T-helper 1 cell treated with Interleukin-12 subunit alpha and Interleukin-12 subunit beta and Interleukin-4 antibody, amounts not matched to agents 30 μg/mL and 1 μg/mL, for 36 hours (primary cell): ENCODE measurements around the gene RASGRF1.

Experiments
- H3K27ac Mint-ChIP-seq: one replicate; pipeline ENCODE4 v1.8.0; 2021; ENCODE audit warnings: mild to moderate bottlenecking, mixed read lengths
- H3K27me3 Mint-ChIP-seq: one replicate; pipeline ENCODE4 v1.8.0; 2021; ENCODE audit warnings: low read depth, mixed read lengths
- H3K36me3 Mint-ChIP-seq: one replicate; pipeline ENCODE4 v1.8.0; 2021; ENCODE audit warnings: low read depth, mixed read lengths
- H3K4me1 Mint-ChIP-seq: one replicate; pipeline ENCODE4 v1.8.0; 2021; ENCODE audit warnings: low read depth, mixed read lengths
- H3K4me3 Mint-ChIP-seq: one replicate; pipeline ENCODE4 v1.8.0; 2021; ENCODE audit warnings: mild to moderate bottlenecking, moderate library complexity, mixed read lengths
- H3K9me3 Mint-ChIP-seq: one replicate; pipeline ENCODE4 v1.8.0; 2021; ENCODE audit warnings: mixed read lengths

The RASGRF1 gene

GRCh38 chr15:79090487-79091203 lies at the start of gene RASGRF1:
Gene RASGRF1 (minus strand): TSS chr15:79090780. CDS start chr15:79090498, 282 bp downstream.
- Mint-ChIP-seq H3K9me3 (no peaks in the 10 kb centered on the region), H3K4me1 (no peaks in the 10 kb centered on the region), H3K27ac (no peak within 1 kb of the TSS), H3K36me3 (no peaks in the 10 kb centered on the region), H3K27me3 (peaks cover 58% of the 10 kb centered on the region), H3K4me3 (no peak within 1 kb of the TSS)

GRCh38 chr15:79136434-79137046 lies 46.0 kb upstream of the RASGRF1 start:
- no peak overlapping the region for H3K4me3 Mint-ChIP-seq
- peaks cover 14% of the 10 kb centered on the region for H3K27me3 Mint-ChIP-seq

GRCh38 chr15:79133309-79133708 lies 42.7 kb upstream of the RASGRF1 start:
- Mint-ChIP-seq H3K4me3 (no peak overlapping the region), H3K27me3 (peaks cover 6% of the 10 kb centered on the region), H3K36me3 (no peaks in the 10 kb centered on the region), H3K4me1 (no peaks in the 10 kb centered on the region), H3K9me3 (no peaks in the 10 kb centered on the region), H3K27ac (no peak overlapping the region)

More at GRCh38 chr15:79136434-79137046, 46.0 kb upstream of the RASGRF1 start:
- Mint-ChIP-seq H3K9me3 (no peaks in the 10 kb centered on the region), H3K4me1 (no peaks in the 10 kb centered on the region), H3K36me3 (no peaks in the 10 kb centered on the region), H3K27ac (no peak overlapping the region)

GRCh38 chr15:79132770-79133169 lies 42.2 kb upstream of the RASGRF1 start:
- H3K27me3 Mint-ChIP-seq = peaks cover 4% of the 10 kb centered on the region
- H3K4me1 Mint-ChIP-seq = no peaks in the 10 kb centered on the region
- no peak overlapping the region for H3K4me3 Mint-ChIP-seq
- no peaks in the 10 kb centered on the region for H3K9me3 Mint-ChIP-seq
- no peak overlapping the region for H3K27ac Mint-ChIP-seq
- H3K36me3 Mint-ChIP-seq = no peaks in the 10 kb centered on the region

- H3K27ac Mint-ChIP-seq = no peak overlapping the region
- H3K27me3 Mint-ChIP-seq = peaks cover 7% of the 10 kb centered on the region
- H3K9me3 Mint-ChIP-seq = no peaks in the 10 kb centered on the region
- H3K36me3 Mint-ChIP-seq = no peaks in the 10 kb centered on the region
- H3K4me1 Mint-ChIP-seq = no peaks in the 10 kb centered on the region
- H3K4me3 Mint-ChIP-seq = no peak overlapping the region
Measured at GRCh38 chr15:79132361-79132760, 41.8 kb upstream of the RASGRF1 start.

- H3K27ac Mint-ChIP-seq = no peak overlapping the region
- H3K36me3 Mint-ChIP-seq = no peaks in the 10 kb centered on the region
- no peaks in the 10 kb centered on the region for H3K9me3 Mint-ChIP-seq
- no peaks in the 10 kb centered on the region for H3K4me1 Mint-ChIP-seq
- no peak overlapping the region for H3K4me3 Mint-ChIP-seq
- H3K27me3 Mint-ChIP-seq = peaks cover 8% of the 10 kb centered on the region
Measured at GRCh38 chr15:79130535-79131130, 40.1 kb upstream of the RASGRF1 start.

- Mint-ChIP-seq H3K4me1 (no peaks in the 10 kb centered on the region), H3K9me3 (no peaks in the 10 kb centered on the region), H3K36me3 (no peaks in the 10 kb centered on the region), H3K27ac (no peak overlapping the region), H3K27me3 (peaks cover 8% of the 10 kb centered on the region), H3K4me3 (no peak overlapping the region)
Measured at GRCh38 chr15:79129235-79129634, 38.7 kb upstream of the RASGRF1 start.

- Mint-ChIP-seq H3K27me3 (peaks cover 8% of the 10 kb centered on the region), H3K9me3 (no peaks in the 10 kb centered on the region), H3K4me3 (no peak overlapping the region), H3K27ac (no peak overlapping the region), H3K4me1 (no peaks in the 10 kb centered on the region), H3K36me3 (no peaks in the 10 kb centered on the region)
Measured at GRCh38 chr15:79128556-79128955, 38.0 kb upstream of the RASGRF1 start.

GRCh38 chr15:79124388-79124787 lies 33.8 kb upstream of the RASGRF1 start:
- Mint-ChIP-seq H3K9me3 (no peaks in the 10 kb centered on the region), H3K36me3 (no peaks in the 10 kb centered on the region), H3K4me1 (no peaks in the 10 kb centered on the region), H3K4me3 (no peak overlapping the region), H3K27me3 (peaks cover 8% of the 10 kb centered on the region), H3K27ac (no peak overlapping the region)

GRCh38 chr15:79122991-79123390 lies 32.4 kb upstream of the RASGRF1 start:
- Mint-ChIP-seq H3K4me3 (no peak overlapping the region), H3K9me3 (no peaks in the 10 kb centered on the region), H3K36me3 (no peaks in the 10 kb centered on the region), H3K27me3 (peaks cover 8% of the 10 kb centered on the region), H3K4me1 (no peaks in the 10 kb centered on the region), H3K27ac (no peak overlapping the region)

GRCh38 chr15:79122391-79122790 lies 31.8 kb upstream of the RASGRF1 start:
- Mint-ChIP-seq H3K9me3 (no peaks in the 10 kb centered on the region), H3K27ac (no peak overlapping the region), H3K4me1 (no peaks in the 10 kb centered on the region), H3K27me3 (peaks cover 5% of the 10 kb centered on the region), H3K36me3 (no peaks in the 10 kb centered on the region), H3K4me3 (no peak overlapping the region)

- no peak overlapping the region for H3K4me3 Mint-ChIP-seq
- no peaks in the 10 kb centered on the region for H3K36me3 Mint-ChIP-seq
- peaks cover 5% of the 10 kb centered on the region for H3K27me3 Mint-ChIP-seq
- no peak overlapping the region for H3K27ac Mint-ChIP-seq
- H3K4me1 Mint-ChIP-seq = no peaks in the 10 kb centered on the region
- H3K9me3 Mint-ChIP-seq = no peaks in the 10 kb centered on the region
Measured at GRCh38 chr15:79121571-79121970, 31.0 kb upstream of the RASGRF1 start.

- no peaks in the 10 kb centered on the region for H3K36me3 Mint-ChIP-seq
- H3K4me3 Mint-ChIP-seq = no peak overlapping the region
- H3K9me3 Mint-ChIP-seq = no peaks in the 10 kb centered on the region
- H3K4me1 Mint-ChIP-seq = no peaks in the 10 kb centered on the region
- H3K27me3 Mint-ChIP-seq = peaks cover 6% of the 10 kb centered on the region
- H3K27ac Mint-ChIP-seq = no peak overlapping the region
Measured at GRCh38 chr15:79117442-79118204, 27.0 kb upstream of the RASGRF1 start.

- no peaks in the 10 kb centered on the region for H3K4me1 Mint-ChIP-seq
- peaks cover 9% of the 10 kb centered on the region for H3K27me3 Mint-ChIP-seq
- H3K36me3 Mint-ChIP-seq = no peaks in the 10 kb centered on the region
- no peak overlapping the region for H3K27ac Mint-ChIP-seq
- no peaks in the 10 kb centered on the region for H3K9me3 Mint-ChIP-seq
- H3K4me3 Mint-ChIP-seq = no peak overlapping the region
Measured at GRCh38 chr15:79116771-79117170, 26.2 kb upstream of the RASGRF1 start.
